Neural crest cell (in vitro differentiated cells): Measurements from ENCODE around the gene PNRC2. TPM values are rescaled to one million over a fixed set of nuclear protein-coding genes. Genes with fewer than 3 reads are reported as not detected.

Source experiments
- DNase-seq: peaks from one replicate; pipeline ENCODE4 v3.0.0; 2021; ENCODE audit warnings: low read depth, mixed read lengths, low spot score
- H3K27ac Mint-ChIP-seq: one replicate; pipeline ENCODE4 v1.8.0; 2021; ENCODE audit warnings: mild to moderate bottlenecking, mixed read lengths; ENCODE audit not compliant: unreplicated experiment
- H3K27me3 Mint-ChIP-seq: 2 replicates; pipeline ENCODE4 v1.8.0; 2021; ENCODE audit warnings: low read depth, mild to moderate bottlenecking, mixed read lengths
- H3K36me3 Mint-ChIP-seq: 2 replicates; pipeline ENCODE4 v1.8.0; 2021; ENCODE audit warnings: low read depth, mild to moderate bottlenecking, mixed read lengths
- H3K4me1 Mint-ChIP-seq: 2 replicates; pipeline ENCODE4 v1.8.0; 2021; ENCODE audit warnings: mixed read lengths
- H3K4me3 Mint-ChIP-seq: one replicate; pipeline ENCODE4 v1.8.0; 2021; ENCODE audit warnings: mild to moderate bottlenecking, mixed read lengths
- H3K9me3 Mint-ChIP-seq: 2 replicates; pipeline ENCODE4 v1.8.0; 2021; ENCODE audit warnings: mixed read lengths
- total RNA-seq: library from RNA; stranded (reverse); gene quantifications from 2 replicates; pipeline ENCODE4 v1.2.1, GENCODE V29; 2021
- TF ChIP-seq, protein P1 (sequence below): fragments of 200-600 bp; sonication (generic); conservative IDR thresholded peaks from 2 replicates; pipeline ENCODE4 v1.5.0; 2021; ENCODE audit warnings: antibody characterized with exemption, mild to moderate bottlenecking

PNRC2 gene
- total RNA-seq, 1 donor from 2014 or later = 178 TPM

DNA sequence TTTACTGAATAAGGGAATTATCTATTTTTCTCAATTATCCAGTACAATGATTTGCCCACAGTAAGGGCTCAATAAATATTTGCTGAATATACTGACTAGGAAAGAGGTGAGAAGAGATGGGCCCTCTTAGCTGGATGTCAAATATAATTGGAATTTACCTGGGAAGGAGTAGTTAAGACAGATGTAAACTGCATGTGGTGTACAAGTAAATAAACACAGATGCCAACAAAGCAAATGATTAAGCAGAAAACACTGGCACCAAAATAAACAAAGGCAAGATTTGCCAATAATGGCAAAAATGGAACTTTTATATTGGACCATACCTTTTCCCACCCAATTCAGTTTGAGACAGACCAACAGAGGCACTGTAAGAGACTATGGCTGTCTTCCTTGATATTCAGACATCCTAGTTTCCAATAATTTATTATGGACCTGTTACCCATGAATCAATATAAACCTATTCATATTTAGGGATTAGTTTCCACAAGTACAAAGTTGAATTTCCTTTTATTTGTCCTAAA lies 7.4 kb downstream of the PNRC2 start:
- Mint-ChIP-seq H3K4me1 (peaks cover 18% of the 10 kb centered on the region), H3K4me3 (no peak overlapping the region), H3K27me3 (no peaks in the 10 kb centered on the region), H3K27ac (no peak overlapping the region), H3K36me3 (peaks cover 14% of the 10 kb centered on the region), H3K9me3 (no peaks in the 10 kb centered on the region)
- TF ChIP-seq, protein P1, sequence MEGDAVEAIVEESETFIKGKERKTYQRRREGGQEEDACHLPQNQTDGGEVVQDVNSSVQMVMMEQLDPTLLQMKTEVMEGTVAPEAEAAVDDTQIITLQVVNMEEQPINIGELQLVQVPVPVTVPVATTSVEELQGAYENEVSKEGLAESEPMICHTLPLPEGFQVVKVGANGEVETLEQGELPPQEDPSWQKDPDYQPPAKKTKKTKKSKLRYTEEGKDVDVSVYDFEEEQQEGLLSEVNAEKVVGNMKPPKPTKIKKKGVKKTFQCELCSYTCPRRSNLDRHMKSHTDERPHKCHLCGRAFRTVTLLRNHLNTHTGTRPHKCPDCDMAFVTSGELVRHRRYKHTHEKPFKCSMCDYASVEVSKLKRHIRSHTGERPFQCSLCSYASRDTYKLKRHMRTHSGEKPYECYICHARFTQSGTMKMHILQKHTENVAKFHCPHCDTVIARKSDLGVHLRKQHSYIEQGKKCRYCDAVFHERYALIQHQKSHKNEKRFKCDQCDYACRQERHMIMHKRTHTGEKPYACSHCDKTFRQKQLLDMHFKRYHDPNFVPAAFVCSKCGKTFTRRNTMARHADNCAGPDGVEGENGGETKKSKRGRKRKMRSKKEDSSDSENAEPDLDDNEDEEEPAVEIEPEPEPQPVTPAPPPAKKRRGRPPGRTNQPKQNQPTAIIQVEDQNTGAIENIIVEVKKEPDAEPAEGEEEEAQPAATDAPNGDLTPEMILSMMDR = no peak
- no peak for DNase-seq

DNA sequence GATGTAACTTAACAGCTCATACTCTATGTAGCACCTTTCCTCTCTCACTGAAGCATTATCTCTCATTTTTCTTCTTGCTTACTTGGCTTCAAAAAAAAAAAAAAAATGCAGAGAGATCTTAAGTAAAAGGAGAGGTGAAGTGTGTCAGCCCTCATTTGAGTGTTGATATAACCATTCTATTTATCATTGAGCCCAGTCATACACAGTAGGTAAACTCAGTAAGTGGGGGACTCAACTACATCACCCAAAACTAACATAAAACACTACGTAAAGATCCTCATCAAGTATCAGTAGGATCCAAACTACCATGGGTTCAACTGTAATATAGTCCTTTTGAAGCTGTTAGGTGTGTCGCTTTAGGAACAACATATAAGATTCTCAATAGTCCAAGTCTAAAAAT lies 8.2 kb downstream of the PNRC2 start:
- Mint-ChIP-seq H3K27ac (no peak overlapping the region), H3K27me3 (no peaks in the 10 kb centered on the region), H3K36me3 (peaks cover 14% of the 10 kb centered on the region), H3K4me3 (no peak overlapping the region), H3K4me1 (peaks cover 13% of the 10 kb centered on the region), H3K9me3 (no peaks in the 10 kb centered on the region)
- no peak for DNase-seq
- TF ChIP-seq, protein P1 = no peak

DNA sequence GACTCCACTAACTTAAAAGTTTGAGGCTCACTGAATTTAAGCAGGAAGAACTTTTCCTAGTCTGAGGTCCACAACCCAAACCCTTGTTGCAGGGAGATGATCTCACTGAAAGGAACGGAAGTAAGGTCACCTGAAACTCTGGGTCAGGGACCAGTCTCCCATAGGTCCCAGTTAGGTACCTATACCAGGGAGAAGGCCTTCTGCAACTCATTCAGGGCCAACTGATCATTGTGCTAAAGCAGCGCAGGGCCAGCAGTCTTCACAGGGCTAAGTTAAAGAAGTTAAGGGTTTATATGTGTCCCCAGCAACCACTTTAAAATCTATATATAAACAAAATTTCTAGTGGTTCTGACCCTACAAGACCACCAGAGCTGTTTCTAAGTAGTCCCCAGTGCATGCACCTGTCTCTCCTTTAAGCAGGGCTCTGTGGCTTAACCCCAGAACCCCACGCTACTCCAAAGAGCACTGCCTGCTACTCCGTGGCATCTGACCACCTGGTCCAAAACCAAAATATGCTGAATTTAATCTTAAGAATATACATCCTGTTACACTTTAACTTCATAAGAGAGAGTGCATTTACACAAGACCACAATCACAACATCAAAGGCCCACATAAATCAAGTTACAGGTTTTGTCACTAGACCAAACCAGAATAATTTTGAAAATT lies 17.7 kb downstream of the PNRC2 start:
- Mint-ChIP-seq H3K27ac (no peak overlapping the region), H3K9me3 (peaks cover 3% of the 10 kb centered on the region), H3K4me3 (peak overlapping the region; percentile 97), H3K4me1 (peaks cover 61% of the 10 kb centered on the region), H3K27me3 (peaks cover 4% of the 10 kb centered on the region), H3K36me3 (peaks cover 33% of the 10 kb centered on the region)
- DNase-seq = no peak
- TF ChIP-seq, protein P1 = no peak

DNA sequence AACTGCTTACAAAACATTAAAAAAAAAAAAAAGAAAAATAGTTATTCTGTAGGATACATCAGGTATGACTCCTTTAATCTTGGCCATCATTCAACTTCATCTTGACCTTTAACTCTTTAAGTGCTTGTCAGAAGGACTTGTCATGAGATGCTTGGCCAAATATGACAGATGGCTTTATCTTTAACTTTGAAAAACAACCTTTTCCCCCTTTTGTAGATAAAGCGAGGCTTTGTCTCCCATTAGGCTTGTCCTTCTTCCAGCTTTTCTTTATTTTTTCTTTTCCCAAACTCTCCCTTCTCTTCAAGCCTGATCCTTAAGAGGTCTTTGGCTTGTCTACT lies 18.2 kb downstream of the PNRC2 start:
- DNase-seq = no peak
- TF ChIP-seq, protein P1 = no peak
- Mint-ChIP-seq H3K9me3 (peaks cover 3% of the 10 kb centered on the region), H3K27me3 (peaks cover 4% of the 10 kb centered on the region), H3K36me3 (peaks cover 33% of the 10 kb centered on the region), H3K4me1 (peaks cover 61% of the 10 kb centered on the region), H3K27ac (no peak overlapping the region), H3K4me3 (peak overlapping the region; percentile 97)

DNA sequence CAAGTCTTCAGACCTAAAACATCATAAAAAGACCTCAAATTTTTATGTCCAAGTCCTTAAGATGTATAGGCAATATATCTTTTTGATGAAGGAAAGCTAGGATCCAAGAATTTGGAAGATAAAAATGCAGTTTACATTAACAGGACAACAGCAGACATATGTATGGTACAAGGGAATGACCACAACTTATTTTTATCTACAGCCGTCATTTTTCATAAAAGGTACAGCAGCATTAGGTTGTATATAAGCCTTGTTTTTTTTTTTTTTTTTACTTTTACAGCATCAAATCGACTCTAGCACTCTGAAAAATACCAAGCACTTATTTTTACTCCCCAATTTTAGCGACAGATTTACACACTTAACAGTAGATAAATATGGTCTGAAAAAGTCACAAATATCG lies 19.2 kb downstream of the PNRC2 start:
- no peak for DNase-seq
- H3K36me3 Mint-ChIP-seq = peaks cover 33% of the 10 kb centered on the region
- TF ChIP-seq, protein P1 = no peak

More for the DNA sequence above, 19.2 kb downstream of the PNRC2 start:
- Mint-ChIP-seq H3K4me1 (peaks cover 64% of the 10 kb centered on the region), H3K27me3 (peaks cover 4% of the 10 kb centered on the region), H3K27ac (peak overlapping the region; percentile 99), H3K4me3 (peak overlapping the region; percentile 97), H3K9me3 (peaks cover 3% of the 10 kb centered on the region)
